HEK293T (cell line): ENCODE measurements around the gene FAM3A.

Source experiments
- BHLHE40 ChIP-seq: fragments of 450-650 bp; IDR thresholded peaks from 2 replicates; pipeline ENCODE4 v1.6.1; 2016; ENCODE audit warnings: mild to moderate bottlenecking, moderate library complexity, borderline replicate concordance
- ELF4 ChIP-seq: fragments of 450-650 bp; IDR thresholded peaks from 2 replicates; pipeline ENCODE4 v1.6.1; 2017; ENCODE audit warnings: antibody characterized with exemption
- FOXA1 ChIP-seq: fragments of 450-650 bp; IDR thresholded peaks from 2 replicates; pipeline ENCODE4 v1.6.1; 2016; ENCODE audit warnings: mild to moderate bottlenecking
- FOXK2 ChIP-seq: fragments of 450-650 bp; IDR thresholded peaks from 2 replicates; pipeline ENCODE4 v1.6.1; 2016; ENCODE audit warnings: mild to moderate bottlenecking
- FOXM1 ChIP-seq: fragments of 450-650 bp; IDR thresholded peaks from 2 replicates; pipeline ENCODE4 v1.6.1; 2017; ENCODE audit warnings: mild to moderate bottlenecking, borderline replicate concordance
- L3MBTL2 ChIP-seq: fragments of 450-650 bp; conservative IDR thresholded peaks from 2 replicates; pipeline ENCODE4 v1.6.1; 2016; ENCODE audit warnings: mild to moderate bottlenecking
- NFRKB ChIP-seq: fragments of 450-650 bp; IDR thresholded peaks from 2 replicates; pipeline ENCODE4 v1.6.1; 2016; ENCODE audit warnings: mild to moderate bottlenecking, moderate library complexity
- SP1 ChIP-seq: fragments of 450-650 bp; IDR thresholded peaks from 2 replicates; pipeline ENCODE4 v1.6.1; 2017
- TARDBP ChIP-seq: fragments of 450-650 bp; IDR thresholded peaks from 2 replicates; pipeline ENCODE4 v1.6.1; 2016
- ZNF384 ChIP-seq: fragments of 450-650 bp; IDR thresholded peaks from 2 replicates; pipeline ENCODE4 v1.6.1; 2016

DNA sequence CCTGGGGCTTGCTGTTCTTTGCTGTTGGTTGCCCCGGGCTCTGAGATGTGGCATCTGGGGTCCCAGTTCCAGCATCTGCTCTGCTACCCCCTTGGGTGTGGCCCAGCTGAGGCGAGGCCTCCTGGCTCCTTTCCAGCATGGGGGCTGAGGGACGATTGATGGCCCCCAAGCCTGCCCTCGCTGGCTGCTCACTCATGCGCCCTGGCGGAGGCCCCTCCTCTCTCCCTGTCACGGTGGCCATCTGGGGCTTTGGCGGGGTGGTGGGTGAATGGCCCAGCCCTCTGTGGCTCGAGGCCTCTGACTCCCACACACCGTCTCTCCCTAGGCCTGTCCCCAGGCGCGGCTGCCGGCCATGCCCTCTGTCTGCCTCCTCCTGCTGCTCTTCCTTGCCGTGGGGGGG, 56.2 kb downstream of the FAM3A start:
- TF ChIP-seq SP1 = no peak
- no peak for TF ChIP-seq BHLHE40
- no peak for TF ChIP-seq ELF4
- TF ChIP-seq FOXK2 = no peak
- no peak for TF ChIP-seq ZNF384
- no peak for TF ChIP-seq NFRKB
- TF ChIP-seq FOXM1 = no peak
- no peak for TF ChIP-seq L3MBTL2
- TF ChIP-seq FOXA1 = no peak
- TF ChIP-seq TARDBP = no peak
